Peyer's patch (tissue), 4 donors: ENCODE measurements around the gene TLR7. TPM values are rescaled to one million over a fixed set of nuclear protein-coding genes. Genes with fewer than 3 reads are reported as not detected.
A peak's percentile ranks its signal among the peaks of the same experiment; 100 is the strongest.

Source experiments
- DNase-seq, 3 donors: peaks; one replicate each; pipeline ENCODE4 v3.0.0-alpha.2; 2017 to 2019
- H3K27ac ChIP-seq, 4 donors: fragments of 200-600 bp; sonication (generic); one replicate each; pipeline ENCODE4 v1.5.1; 2016 to 2019
- H3K27me3 ChIP-seq, 2 donors: fragments of 200-600 bp; sonication (generic); one replicate each; pipeline ENCODE4 v1.5.1; 2019
- H3K36me3 ChIP-seq, 3 donors: fragments of 200-600 bp; sonication (generic); one replicate each; pipeline ENCODE4 v1.5.1; 2016 to 2019
- H3K4me1 ChIP-seq, 4 donors: fragments of 200-600 bp; sonication (generic); one replicate each; pipeline ENCODE4 v1.5.1; 2016 to 2019
- H3K4me3 ChIP-seq, 4 donors: fragments of 200-600 bp; sonication (generic); 1 replicate in 3 of 4; 2 replicates in 1 of 4; pipeline ENCODE4 v1.5.1; 2016 to 2019; ENCODE audit warnings: mild to moderate bottlenecking in 1 of 4
- H3K9me3 ChIP-seq, 4 donors: fragments of 200-600 bp; sonication (generic); one replicate each; pipeline ENCODE4 v1.5.1; 2016 to 2019; ENCODE audit warnings: mild to moderate bottlenecking in 1 of 4
- CTCF ChIP-seq, 6 experiments: fragments of 450-650 bp in 4 of 6; fragments of 200-600 bp in 2 of 6; sonication (generic) in 1 of 6; IDR thresholded peaks; one replicate each; pipeline ENCODE4 v1.5.1; 2017 to 2019; ENCODE audit warnings: antibody characterized with exemption in 6 of 6, mild to moderate bottlenecking in 3 of 6, moderate library complexity in 1 of 6
- POLR2A ChIP-seq, 2 donors: fragments of 450-650 bp; IDR thresholded peaks; one replicate each; pipeline ENCODE4 v1.5.1; 2017; ENCODE audit warnings: antibody characterized with exemption in 2 of 2, mild to moderate bottlenecking in 2 of 2, moderate library complexity in 2 of 2
- total RNA-seq, 4 donors: library from RNA; depleted of rRNA; stranded (reverse); fragments of >200 nt; gene quantifications; one replicate each; pipeline ENCODE4 v1.1.0, GENCODE V29; 2016

Gene TLR7
- total RNA-seq, 4 donors from 2014 or later = 0.27 to 5.0 (median 0.38) TPM; not detected in 1

GRCh38 chrX:12890467-12890866 lies 23.6 kb downstream of the TLR7 start:
- H3K4me1 ChIP-seq = no peaks in the 10 kb centered on the region
- TF ChIP-seq POLR2A (IDR thresholded peaks at IDR 0.05) = no peak
- no peaks in the 10 kb centered on the region for H3K27me3 ChIP-seq
- H3K4me3 ChIP-seq = no peak overlapping the region
- H3K9me3 ChIP-seq = no peaks in the 10 kb centered on the region
- H3K27ac ChIP-seq = peak overlapping the region; percentile 12 to 62 (median 32)
- no peak for DNase-seq
- H3K36me3 ChIP-seq = no peaks in the 10 kb centered on the region

- H3K27ac ChIP-seq = peak overlapping the region in 3 of 4 donors; percentile 12 to 62 (median 22)
Observed at GRCh38 chrX:12891171-12891570, 24.3 kb downstream of the TLR7 start.

GRCh38 chrX:12891915-12892506 lies 25.1 kb downstream of the TLR7 start:
- Histone ChIP-seq H3K9me3 (no peaks in the 10 kb centered on the region), H3K27me3 (no peaks in the 10 kb centered on the region), H3K36me3 (no peaks in the 10 kb centered on the region), H3K4me3 (no peak overlapping the region), H3K4me1 (no peaks in the 10 kb centered on the region), H3K27ac (peak overlapping the region in 1 of 4 donors; percentile 62)
- no peak for TF ChIP-seq CTCF (IDR thresholded peaks at IDR 0.05)
- TF ChIP-seq POLR2A (IDR thresholded peaks at IDR 0.05) = no peak
- DNase-seq = no peak

More at GRCh38 chrX:12891171-12891570, 24.3 kb downstream of the TLR7 start:
- Histone ChIP-seq H3K27me3 (no peaks in the 10 kb centered on the region), H3K4me3 (no peak overlapping the region), H3K9me3 (no peaks in the 10 kb centered on the region), H3K36me3 (no peaks in the 10 kb centered on the region), H3K4me1 (no peaks in the 10 kb centered on the region)
- TF ChIP-seq POLR2A (IDR thresholded peaks at IDR 0.05) (no peak), CTCF (IDR thresholded peaks at IDR 0.05) (no peak)
- no peak for DNase-seq

- Histone ChIP-seq H3K4me1 (no peaks in the 10 kb centered on the region), H3K9me3 (no peaks in the 10 kb centered on the region), H3K27me3 (no peaks in the 10 kb centered on the region), H3K27ac (no peak overlapping the region), H3K36me3 (no peaks in the 10 kb centered on the region), H3K4me3 (no peak overlapping the region)
- no peak for TF ChIP-seq POLR2A (IDR thresholded peaks at IDR 0.05)
- no peak for TF ChIP-seq CTCF (IDR thresholded peaks at IDR 0.05)
- no peak for DNase-seq
Observed at GRCh38 chrX:12892716-12893115, 25.8 kb downstream of the TLR7 start.

- no peak overlapping the region for H3K4me3 ChIP-seq
- H3K9me3 ChIP-seq = no peaks in the 10 kb centered on the region
- H3K36me3 ChIP-seq = no peaks in the 10 kb centered on the region
- DNase-seq = peak; percentile 50 to 80 (median 65)
- H3K27ac ChIP-seq = no peak overlapping the region
- no peaks in the 10 kb centered on the region for H3K27me3 ChIP-seq
- TF ChIP-seq POLR2A (IDR thresholded peaks at IDR 0.05) = no peak
- peak in 5 of 6 experiments; percentile 17 to 50 (median 49) for TF ChIP-seq CTCF (IDR thresholded peaks at IDR 0.05)
- no peaks in the 10 kb centered on the region for H3K4me1 ChIP-seq
Observed at GRCh38 chrX:12894074-12895030, 27.5 kb downstream of the TLR7 start.

GRCh38 chrX:12895866-12896265 lies 29.0 kb downstream of the TLR7 start:
- H3K4me1 ChIP-seq = no peaks in the 10 kb centered on the region
- DNase-seq = no peak
- no peak overlapping the region for H3K4me3 ChIP-seq
- no peak overlapping the region for H3K27ac ChIP-seq
- no peaks in the 10 kb centered on the region for H3K27me3 ChIP-seq
- H3K9me3 ChIP-seq = no peaks in the 10 kb centered on the region
- TF ChIP-seq POLR2A (IDR thresholded peaks at IDR 0.05) (no peak), CTCF (IDR thresholded peaks at IDR 0.05) (no peak)
- H3K36me3 ChIP-seq = no peaks in the 10 kb centered on the region
